ENCODE results near the gene PSTK.

- TF ChIP-seq CTCF (IDR thresholded peaks at IDR 0.05) (no peak), POLR2A (IDR thresholded peaks at IDR 0.05) (no peak)
These were observed 21.2 kb downstream of the PSTK start for GRCh38 chr10:123001370-123001769.

All from right lobe of liver (tissue), 4 donors.